HG03108 (cell line): Measurements from ENCODE around the gene KDM5C.

Experiments
- ATAC-seq: cut with Tn5 transposase; IDR thresholded peaks from one replicate; pipeline ENCODE4 v1.9.1; 2021; ENCODE audit warnings: moderate library complexity; ENCODE audit not compliant: unreplicated experiment

KDM5C gene

DNA sequence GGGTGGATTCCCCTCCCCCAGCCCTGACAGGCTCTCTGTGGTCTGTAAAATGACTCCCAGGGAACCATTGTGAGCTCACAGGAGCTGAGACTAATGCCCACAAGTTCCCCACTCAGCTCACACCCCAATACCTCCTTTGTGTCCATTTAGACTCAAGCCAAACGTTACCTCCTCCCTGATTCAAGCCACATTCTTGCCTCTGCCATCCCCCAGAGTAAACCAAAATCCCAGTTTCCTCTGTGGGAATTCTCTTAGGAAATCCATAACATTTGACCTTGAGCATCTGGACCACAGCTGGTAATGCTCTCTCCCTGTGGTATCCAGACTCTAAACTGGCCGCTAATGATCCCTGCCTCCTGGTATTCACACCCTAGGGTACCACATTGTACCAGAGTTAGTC is 26.3 kb upstream of the KDM5C start:
- ATAC-seq, result no peak

GRCh38 chrX:53250556-53250955 is 25.5 kb upstream of the KDM5C start:
- ATAC-seq, result no peak

DNA sequence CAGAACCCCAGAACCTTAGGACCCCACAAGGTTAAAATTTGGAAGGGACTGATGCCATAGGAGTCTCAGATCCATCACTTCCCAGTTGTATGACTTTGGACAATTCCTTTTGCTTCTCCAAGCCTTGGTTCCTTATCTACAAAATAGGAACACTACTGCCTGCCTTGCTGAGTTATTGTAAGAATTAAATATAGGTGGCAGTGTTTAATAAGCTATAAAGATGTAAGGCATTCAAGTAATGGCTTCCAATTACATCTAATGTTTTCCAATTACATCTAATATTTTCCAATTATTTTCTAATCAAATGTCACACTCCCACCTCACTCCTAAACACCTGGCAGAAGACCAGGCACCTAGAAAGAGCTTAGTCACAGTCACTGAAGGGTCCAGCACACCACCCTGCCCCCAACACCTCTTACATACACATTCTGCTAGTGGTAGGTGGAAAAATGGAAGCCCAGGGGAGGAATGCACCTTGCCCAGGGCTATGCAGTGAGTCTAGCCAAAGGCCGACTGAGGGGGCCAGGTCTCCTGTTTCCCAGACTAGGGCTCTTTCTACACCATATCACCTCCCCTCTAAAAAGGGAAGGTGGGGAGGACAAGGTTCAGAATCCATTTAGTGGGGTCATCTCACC is 24.5 kb upstream of the KDM5C start:
- ATAC-seq, result no peak

DNA sequence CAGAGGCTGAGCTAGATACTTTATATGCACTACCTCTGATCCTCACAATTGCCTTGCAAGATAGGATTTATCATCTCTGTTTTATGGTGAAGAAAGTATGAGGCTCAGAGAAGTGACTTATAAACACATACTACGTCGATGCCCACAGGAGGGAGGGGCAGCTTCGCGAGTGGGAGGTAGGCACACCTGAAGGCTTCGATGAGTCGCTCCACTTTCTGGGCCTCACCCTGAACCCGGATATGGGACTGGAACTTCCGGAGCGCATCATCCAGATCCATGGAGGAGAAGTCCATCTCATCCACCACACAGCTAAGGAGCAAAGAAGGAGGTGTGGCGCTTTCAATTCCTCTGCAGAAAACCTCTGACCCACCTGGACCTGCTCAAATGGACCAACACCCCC is 22.9 kb upstream of the KDM5C start:
- no peak for ATAC-seq

DNA sequence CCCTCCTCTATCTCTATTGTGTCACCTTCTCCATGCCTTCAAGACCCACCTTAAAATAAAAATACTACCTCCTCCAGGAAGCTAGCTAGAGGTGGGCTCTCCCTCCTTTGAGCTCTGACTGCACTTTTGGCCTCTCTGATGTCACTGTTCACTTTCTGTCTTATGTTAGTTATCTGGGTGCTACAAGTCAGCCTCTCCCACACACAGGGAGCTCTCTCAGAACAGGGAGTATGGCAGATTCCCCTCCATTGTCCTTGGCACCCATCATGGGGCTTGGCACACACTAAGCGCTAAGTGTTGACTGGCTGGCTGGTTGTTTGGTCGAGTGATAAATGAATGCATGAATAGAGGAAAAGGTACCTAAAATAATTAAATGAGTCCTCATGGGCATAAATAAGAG is 21.2 kb upstream of the KDM5C start:
- ATAC-seq, result no peak

DNA sequence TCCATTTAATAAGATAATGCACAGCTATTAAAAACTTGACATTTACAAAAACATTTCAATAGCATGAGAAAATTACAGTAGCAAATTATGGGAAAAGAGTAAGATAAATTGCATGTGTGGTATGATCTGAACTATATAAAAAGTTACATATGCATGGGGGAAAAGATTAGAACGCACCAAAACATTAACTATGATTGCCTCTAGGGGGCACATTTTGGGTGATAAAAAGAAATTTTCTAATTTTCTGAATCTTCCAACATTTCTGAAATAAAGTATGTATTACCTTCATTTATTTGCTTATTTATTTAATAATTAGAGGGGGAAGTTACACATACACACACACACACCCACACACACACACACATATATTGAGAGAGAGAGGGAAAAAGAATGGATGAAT is 19.6 kb upstream of the KDM5C start:
- no peak for ATAC-seq

DNA sequence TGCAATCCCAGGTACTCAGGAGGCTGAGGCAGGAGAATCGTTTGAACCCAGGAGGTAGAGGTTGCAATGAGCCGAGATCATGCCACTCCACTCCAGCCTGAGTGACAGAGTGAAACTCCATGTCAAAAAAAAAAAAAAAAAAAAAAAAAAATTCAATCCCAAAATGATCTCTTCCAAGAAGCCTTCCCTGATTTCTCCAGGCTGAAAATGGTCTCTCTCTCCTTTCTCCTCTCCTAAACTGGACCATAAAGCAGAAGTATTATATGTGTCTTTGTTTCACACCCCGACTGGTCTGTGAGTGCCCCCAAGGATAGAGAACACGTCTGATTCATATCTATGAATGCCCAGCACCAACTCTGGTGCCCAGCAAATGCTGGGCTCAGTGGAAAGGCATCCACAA is 17.3 kb upstream of the KDM5C start:
- no peak for ATAC-seq

DNA sequence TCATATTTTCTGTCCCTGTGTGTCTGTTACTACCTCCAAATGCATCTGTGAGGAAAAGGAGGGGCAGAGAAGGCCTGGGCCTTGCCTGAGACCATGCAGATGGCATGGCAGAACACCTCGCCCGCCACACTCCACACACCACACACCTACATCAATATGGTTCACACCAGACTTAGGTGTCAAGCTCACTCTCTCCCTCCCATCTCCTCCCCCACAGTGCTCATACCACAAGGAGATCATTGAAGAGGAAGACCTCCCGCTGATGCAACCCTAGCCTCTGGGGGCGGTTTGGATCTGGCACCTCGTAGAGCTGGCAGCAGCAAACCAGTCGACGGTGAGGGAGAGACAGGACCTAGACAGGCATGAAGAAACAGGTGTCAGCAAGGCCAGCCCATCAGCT is 16.6 kb upstream of the KDM5C start:
- ATAC-seq, result no peak

GRCh38 chrX:53239474-53239873 is 14.5 kb upstream of the KDM5C start:
- ATAC-seq, result no peak

GRCh38 chrX:53237056-53237455 is 12.0 kb upstream of the KDM5C start:
- no peak for ATAC-seq

- ATAC-seq, result no peak
Measured at GRCh38 chrX:53236025-53236679, 11.1 kb upstream of the KDM5C start.

- no peak for ATAC-seq
Measured at GRCh38 chrX:53235566-53235965, 10.6 kb upstream of the KDM5C start.

- ATAC-seq, result no peak
Measured at GRCh38 chrX:53234484-53234883, 9.5 kb upstream of the KDM5C start.

GRCh38 chrX:53233536-53233935 is 8.5 kb upstream of the KDM5C start:
- ATAC-seq, result no peak

DNA sequence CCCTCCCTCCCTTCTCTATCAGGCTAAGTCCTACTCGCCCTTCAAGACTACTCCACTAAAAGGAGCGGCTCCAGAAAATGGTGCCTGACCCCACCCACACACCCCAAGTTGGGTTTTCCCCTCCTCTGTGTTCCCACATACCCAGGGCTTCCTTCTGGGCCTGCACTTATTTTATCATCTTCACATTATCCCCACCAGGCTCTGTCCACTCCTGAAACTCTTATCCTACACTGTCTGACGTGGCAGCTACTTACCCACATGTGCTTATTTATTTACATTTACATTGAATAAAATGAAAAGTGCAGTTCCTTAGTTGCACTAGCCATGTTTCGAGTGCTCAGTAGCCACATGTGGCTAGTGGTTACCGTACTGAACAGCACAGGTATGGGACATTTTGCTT is 5.1 kb upstream of the KDM5C start:
- no peak for ATAC-seq

- no peak for ATAC-seq
Measured at GRCh38 chrX:53227224-53227765, 2.3 kb upstream of the KDM5C start.

- ATAC-seq, result no peak
Measured at GRCh38 chrX:53223955-53224859, 800 bp downstream of the KDM5C start.

GRCh38 chrX:53223068-53223693 is 1.8 kb downstream of the KDM5C start:
- ATAC-seq, result no peak

DNA sequence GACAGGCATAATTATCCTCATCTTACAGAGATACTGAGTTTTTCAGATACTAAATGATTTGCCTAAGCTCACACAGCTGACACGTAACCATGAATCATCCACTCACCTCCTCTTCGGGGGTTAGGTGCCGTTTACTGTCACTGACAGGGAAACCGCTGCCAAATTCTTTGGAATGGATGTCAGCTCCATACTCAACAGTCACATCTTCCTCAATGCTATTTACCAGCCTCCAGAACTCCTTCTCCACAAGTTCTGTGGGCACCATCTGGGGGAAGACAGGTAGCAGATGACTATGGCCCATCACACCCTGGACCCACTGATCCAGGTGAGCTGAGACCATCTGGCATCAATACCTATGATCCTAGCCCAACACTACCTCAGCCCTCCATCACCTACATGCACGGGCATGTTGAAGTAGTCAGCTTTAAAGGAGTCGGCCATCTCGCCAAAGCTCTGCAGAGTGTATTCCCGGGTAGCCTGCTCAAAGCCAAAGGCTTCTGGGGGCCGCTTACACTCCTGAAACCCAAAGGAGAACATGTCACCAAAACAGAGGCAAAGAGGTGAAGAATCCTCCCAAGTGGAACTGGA is 13.5 kb downstream of the KDM5C start:
- no peak for ATAC-seq

GRCh38 chrX:53196678-53197077 is 28.3 kb downstream of the KDM5C start:
- ATAC-seq, result no peak

GRCh38 chrX:53195401-53195800 is 29.6 kb downstream of the KDM5C start:
- ATAC-seq, result no peak
